ENCODE data around the gene IL3. TPM values are rescaled to one million over a fixed set of nuclear protein-coding genes. Genes with fewer than 3 reads are reported as not detected.

The IL3 gene
- total and polyA plus RNA-seq, 9 of the 15 experiments (the other 6 are each of a cell fraction or from before 2014, with no cell fraction given): not detected

GRCh38 chr5:132037353-132037752, 23.1 kb upstream of the IL3 start:
- H2AFZ ChIP-seq (ENCODE audit: low read depth, low read length): no peak overlapping the region
- ATAC-seq (no peak), FAIRE-seq (no peak), DNase-seq (ENCODE audit: extremely low read depth in 1 of 4, low spot score in 3 of 4) (no peak)
- no peaks in the 10 kb centered on the region for H3K4me1 ChIP-seq (replicated peaks in 1 of 2; ENCODE audit: control insufficient read depth in 2 of 2, insufficient read depth in 2 of 2, low read length in 2 of 2)
- no peak overlapping the region for H3K27ac ChIP-seq (ENCODE audit: extremely low read depth, low read depth, low read length)
- H3K79me2 ChIP-seq (ENCODE audit: control insufficient read depth, insufficient read depth, low read length): no peaks in the 10 kb centered on the region
- no peak overlapping the region for H3K4me2 ChIP-seq (ENCODE audit: insufficient read depth, low read length)
- H3K9me1 ChIP-seq (ENCODE audit: control insufficient read depth, insufficient read depth, low read length): no peaks in the 10 kb centered on the region
- H3K27me3 ChIP-seq (ENCODE audit: control insufficient read depth in 2 of 2, insufficient read depth in 2 of 2, low read length in 2 of 2): no peaks in the 10 kb centered on the region; a peak in 1 of 5 replicates
- in situ Hi-C loops (cut with MboI): no loop called here
- intact Hi-C loops (cut with micrococcal nuclease): no loop called here
- H4K20me1 ChIP-seq (replicated peaks; ENCODE audit: control insufficient read depth, insufficient read depth, low read length): no peaks in the 10 kb centered on the region
- BruUV-seq (replicated peaks): no TSS peak
- TF ChIP-seq, protein P1, sequence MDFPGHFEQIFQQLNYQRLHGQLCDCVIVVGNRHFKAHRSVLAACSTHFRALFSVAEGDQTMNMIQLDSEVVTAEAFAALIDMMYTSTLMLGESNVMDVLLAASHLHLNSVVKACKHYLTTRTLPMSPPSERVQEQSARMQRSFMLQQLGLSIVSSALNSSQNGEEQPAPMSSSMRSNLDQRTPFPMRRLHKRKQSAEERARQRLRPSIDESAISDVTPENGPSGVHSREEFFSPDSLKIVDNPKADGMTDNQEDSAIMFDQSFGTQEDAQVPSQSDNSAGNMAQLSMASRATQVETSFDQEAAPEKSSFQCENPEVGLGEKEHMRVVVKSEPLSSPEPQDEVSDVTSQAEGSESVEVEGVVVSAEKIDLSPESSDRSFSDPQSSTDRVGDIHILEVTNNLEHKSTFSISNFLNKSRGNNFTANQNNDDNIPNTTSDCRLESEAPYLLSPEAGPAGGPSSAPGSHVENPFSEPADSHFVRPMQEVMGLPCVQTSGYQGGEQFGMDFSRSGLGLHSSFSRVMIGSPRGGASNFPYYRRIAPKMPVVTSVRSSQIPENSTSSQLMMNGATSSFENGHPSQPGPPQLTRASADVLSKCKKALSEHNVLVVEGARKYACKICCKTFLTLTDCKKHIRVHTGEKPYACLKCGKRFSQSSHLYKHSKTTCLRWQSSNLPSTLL (IDR thresholded peaks at IDR 0.05): no peak
- TF ChIP-seq SMAD1 (IDR thresholded peaks at IDR 0.05; ENCODE audit: low read depth, low read length, partially characterized antibody) (no peak), MXD1 (CRISPR knock-in tag; IDR thresholded peaks at IDR 0.05; ENCODE audit: borderline replicate concordance, poor library complexity, severe bottlenecking) (no peak), THRA (IDR thresholded peaks at IDR 0.05) (no peak)
- POLR2A ChIA-PET: no interaction called here
- no peak overlapping the region for H3K9ac ChIP-seq (ENCODE audit: insufficient read depth in 1 of 2, low read depth in 2 of 2, low read length in 2 of 2)
- H3K9me3 ChIP-seq (replicated peaks; ENCODE audit: control insufficient read depth, insufficient read depth, low read depth, low read length): no peaks in the 10 kb centered on the region
- CTCF ChIA-PET (ENCODE audit: low intra/inter-chr PET ratio): no interaction called here
- no peaks in the 10 kb centered on the region for H3K36me3 ChIP-seq (ENCODE audit: control insufficient read depth, insufficient read depth, low read length)
- H3K4me3 ChIP-seq: no peak overlapping the region
- WGBS (ENCODE audit: insufficient coverage, low coverage, missing lambda C conversion rate): 0% methylated on average over 2 of the region's 2 CpGs

All from K562 (cell line).